GM12878 (cell line): ENCODE data around the gene CIDEC. TPM values are rescaled to one million over a fixed set of nuclear protein-coding genes. Genes with fewer than 3 reads are reported as not detected.
A peak's percentile ranks its signal among the peaks of the same experiment; 100 is the strongest.

Experiments used
- BCLAF1 ChIP-seq: fragments of 450-650 bp; IDR thresholded peaks from 2 replicates; pipeline ENCODE4 v1.6.1; 2017; ENCODE audit warnings: antibody characterized with exemption, mild to moderate bottlenecking, moderate library complexity
- BHLHE40 ChIP-seq, 2 experiments: fragments of 450-650 bp in 1 of 2; IDR thresholded peaks; 2 replicates each; pipeline ENCODE4 v1.6.1; 2011 to 2017; ENCODE audit warnings: low read depth in 2 of 2, borderline replicate concordance in 1 of 2, improper control_type of control experiment in 1 of 2, low read length in 1 of 2, mild to moderate bottlenecking in 1 of 2
- CEBPB ChIP-seq, 2 experiments: fragments of 150-350 bp in 1 of 2; IDR thresholded peaks; 2 replicates each; pipeline ENCODE4 v1.6.1; 2012 to 2014; ENCODE audit warnings: low read depth in 2 of 2, low read length in 2 of 2, borderline replicate concordance in 1 of 2, inconsistent platforms in 1 of 2
- CREB1 ChIP-seq: IDR thresholded peaks from 2 replicates; pipeline ENCODE4 v1.6.1; 2012; ENCODE audit warnings: low read depth, mild to moderate bottlenecking, inconsistent platforms
- HDAC6 ChIP-seq: fragments of 200-600 bp; sonication (generic); IDR thresholded peaks from one replicate; pipeline ENCODE4 v1.8.0; 2017; ENCODE audit warnings: antibody characterized with exemption; ENCODE audit not compliant: unreplicated experiment
- IKZF2 ChIP-seq, 2 experiments: fragments of 450-650 bp; IDR thresholded peaks; 2 replicates each; pipeline ENCODE4 v1.6.1; 2017; ENCODE audit warnings: mild to moderate bottlenecking in 2 of 2, moderate library complexity in 2 of 2
- RAD51 ChIP-seq: fragments of 450-650 bp; IDR thresholded peaks from 2 replicates; pipeline ENCODE4 v1.6.1; 2016; ENCODE audit warnings: moderate library complexity, mild to moderate bottlenecking, inconsistent platforms
- RFX5 ChIP-seq: IDR thresholded peaks from 2 replicates; pipeline ENCODE4 v1.6.1; 2011; ENCODE audit warnings: low read depth, low read length, improper control_type of control experiment
- SMAD1 ChIP-seq: fragments of 450-650 bp; IDR thresholded peaks from 2 replicates; pipeline ENCODE4 v1.6.1; 2018; ENCODE audit warnings: mild to moderate bottlenecking, low read depth; ENCODE audit not compliant: partially characterized antibody
- SMC3 ChIP-seq: IDR thresholded peaks from 2 replicates; pipeline ENCODE4 v1.6.1; 2011; ENCODE audit warnings: low read length, improper control_type of control experiment, borderline replicate concordance
- SREBF1 ChIP-seq: IDR thresholded peaks from 2 replicates; pipeline ENCODE4 v1.6.1; 2012; ENCODE audit warnings: mild to moderate bottlenecking, low read length
- YY1 ChIP-seq: IDR thresholded peaks from 2 replicates; pipeline ENCODE4 v1.6.1; 2011; ENCODE audit warnings: low read depth, mild to moderate bottlenecking, low read length
- ZNF217 ChIP-seq: fragments of 450-650 bp; IDR thresholded peaks from 2 replicates; pipeline ENCODE4 v1.6.1; 2017; ENCODE audit warnings: antibody characterized with exemption, mild to moderate bottlenecking
- ZNF24 ChIP-seq: fragments of 450-650 bp; IDR thresholded peaks from 2 replicates; pipeline ENCODE4 v1.6.1; 2017; ENCODE audit warnings: antibody characterized with exemption, mild to moderate bottlenecking
- polyA plus RNA-seq, 11 experiments: library from polyadenylated mRNA; depleted of rRNA in 4 of 11; unstranded in 6 of 11; stranded (reverse) in 5 of 11; fragments of >200 nt; fragmentation: Nextera tagmentation in 4 of 11; fragmentation: Illumina TruSeq in 1 of 11; extraction: Ambion mirVana in 4 of 11; extraction: Trizol in 1 of 11; gene quantifications; 1 replicate in 1 of 11; 2 replicates in 10 of 11; pipeline versions ENCODE4 v1.2.1 to v1.2.3, GENCODE V29; 2011 to 2016; ENCODE audit warnings: inconsistent platforms in 2 of 11, missing spikeins in 2 of 11, low read depth in 1 of 11
- total RNA-seq, 4 experiments: library from RNA; depleted of rRNA in 3 of 4; stranded (reverse); fragments of >200 nt in 3 of 4; fragmentation: Illumina TruSeq in 1 of 4; extraction: Trizol in 1 of 4; gene quantifications; 2 replicates each; pipeline versions ENCODE4 v1.2.1 to v1.2.3, GENCODE V29; 2013 to 2021
- TF ChIP-seq, protein P1 (sequence below): fragments of 450-650 bp; IDR thresholded peaks from 2 replicates; pipeline ENCODE4 v1.6.1; 2016; ENCODE audit warnings: mild to moderate bottlenecking
- TF ChIP-seq, protein P2 (sequence below): fragments of 450-650 bp; IDR thresholded peaks from 2 replicates; pipeline ENCODE4 v1.6.1; 2017; ENCODE audit warnings: mild to moderate bottlenecking, moderate library complexity
- TF ChIP-seq, protein P3 (sequence below): fragments of 450-650 bp; IDR thresholded peaks from 2 replicates; pipeline ENCODE4 v1.6.1; 2017; ENCODE audit warnings: mild to moderate bottlenecking, moderate library complexity

CIDEC gene
- total and polyA plus RNA-seq, 10 of the 15 experiments (the other 5 are each of a cell fraction or from before 2014, with no cell fraction given): 0.10 to 0.49 TPM; not detected in 8

DNA sequence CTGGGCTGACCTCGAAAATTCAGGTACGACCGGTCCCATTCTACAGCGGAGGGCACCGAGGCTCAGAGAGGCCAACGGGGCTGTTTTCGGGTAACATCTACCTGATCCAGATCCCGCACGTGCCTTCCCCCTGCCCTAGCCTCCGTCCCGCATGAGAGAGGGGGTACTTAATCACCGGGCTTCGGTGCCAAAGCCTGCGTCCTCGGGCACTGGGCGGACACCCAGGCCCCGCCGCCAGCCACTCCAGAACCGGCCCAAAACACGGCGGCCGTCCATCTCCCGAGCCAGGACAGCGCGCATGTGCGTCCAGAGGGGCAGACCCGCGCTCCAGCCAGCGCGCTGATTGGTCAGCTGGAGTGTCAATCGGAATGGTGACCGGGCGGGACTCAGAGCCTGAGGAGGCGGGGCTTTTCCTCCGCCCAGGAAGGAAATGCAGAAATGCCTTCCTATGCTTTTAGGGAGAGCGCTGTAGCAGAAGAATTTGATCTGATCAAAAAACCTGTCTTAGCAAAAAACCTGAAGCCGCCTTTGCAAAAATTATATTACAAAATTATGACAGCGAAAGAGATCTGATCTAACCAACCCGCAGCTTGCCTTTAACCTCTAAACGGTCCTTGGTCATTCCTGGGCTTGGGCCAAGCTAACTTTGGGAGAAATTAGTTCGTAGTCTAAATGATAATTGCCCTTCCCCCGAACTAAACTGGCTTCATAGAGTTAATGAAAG, 36.2 kb downstream of the CIDEC start, which contains the start of gene RPUSD3 (continued):
- TF ChIP-seq BCLAF1 (no peak), SMAD1 (no peak), RAD51 (no peak), SMC3 (no peak), SREBF1 (no peak), HDAC6 (no peak), YY1 (peak; percentile 58; the same call in 1 of the 2 replicates), IKZF2 (IDR thresholded peaks at IDR 0.05) (0 out of 4 replicates have a peak, but pooled peaks have one; percentile 4 to 14), CREB1 (peak; percentile 47; the same call in 1 of the 2 replicates), ZNF24 (no peak), CEBPB (IDR thresholded peaks at IDR 0.05; ENCODE audit: borderline replicate concordance in 1 of 2, low read depth in 2 of 2, low read length in 2 of 2) (no peak), RFX5 (no peak), ZNF217 (no peak), BHLHE40 (IDR thresholded peaks at IDR 0.05; ENCODE audit: borderline replicate concordance in 1 of 2, low read depth in 2 of 2, low read length in 1 of 2) (peak; percentile 86 to 95; a peak in 3 of 4 replicates)
- TF ChIP-seq, protein P1, sequence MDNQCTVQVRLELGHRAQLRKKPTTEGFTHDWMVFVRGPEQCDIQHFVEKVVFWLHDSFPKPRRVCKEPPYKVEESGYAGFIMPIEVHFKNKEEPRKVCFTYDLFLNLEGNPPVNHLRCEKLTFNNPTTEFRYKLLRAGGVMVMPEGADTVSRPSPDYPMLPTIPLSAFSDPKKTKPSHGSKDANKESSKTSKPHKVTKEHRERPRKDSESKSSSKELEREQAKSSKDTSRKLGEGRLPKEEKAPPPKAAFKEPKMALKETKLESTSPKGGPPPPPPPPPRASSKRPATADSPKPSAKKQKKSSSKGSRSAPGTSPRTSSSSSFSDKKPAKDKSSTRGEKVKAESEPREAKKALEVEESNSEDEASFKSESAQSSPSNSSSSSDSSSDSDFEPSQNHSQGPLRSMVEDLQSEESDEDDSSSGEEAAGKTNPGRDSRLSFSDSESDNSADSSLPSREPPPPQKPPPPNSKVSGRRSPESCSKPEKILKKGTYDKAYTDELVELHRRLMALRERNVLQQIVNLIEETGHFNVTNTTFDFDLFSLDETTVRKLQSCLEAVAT: no peak
- TF ChIP-seq, protein P2, sequence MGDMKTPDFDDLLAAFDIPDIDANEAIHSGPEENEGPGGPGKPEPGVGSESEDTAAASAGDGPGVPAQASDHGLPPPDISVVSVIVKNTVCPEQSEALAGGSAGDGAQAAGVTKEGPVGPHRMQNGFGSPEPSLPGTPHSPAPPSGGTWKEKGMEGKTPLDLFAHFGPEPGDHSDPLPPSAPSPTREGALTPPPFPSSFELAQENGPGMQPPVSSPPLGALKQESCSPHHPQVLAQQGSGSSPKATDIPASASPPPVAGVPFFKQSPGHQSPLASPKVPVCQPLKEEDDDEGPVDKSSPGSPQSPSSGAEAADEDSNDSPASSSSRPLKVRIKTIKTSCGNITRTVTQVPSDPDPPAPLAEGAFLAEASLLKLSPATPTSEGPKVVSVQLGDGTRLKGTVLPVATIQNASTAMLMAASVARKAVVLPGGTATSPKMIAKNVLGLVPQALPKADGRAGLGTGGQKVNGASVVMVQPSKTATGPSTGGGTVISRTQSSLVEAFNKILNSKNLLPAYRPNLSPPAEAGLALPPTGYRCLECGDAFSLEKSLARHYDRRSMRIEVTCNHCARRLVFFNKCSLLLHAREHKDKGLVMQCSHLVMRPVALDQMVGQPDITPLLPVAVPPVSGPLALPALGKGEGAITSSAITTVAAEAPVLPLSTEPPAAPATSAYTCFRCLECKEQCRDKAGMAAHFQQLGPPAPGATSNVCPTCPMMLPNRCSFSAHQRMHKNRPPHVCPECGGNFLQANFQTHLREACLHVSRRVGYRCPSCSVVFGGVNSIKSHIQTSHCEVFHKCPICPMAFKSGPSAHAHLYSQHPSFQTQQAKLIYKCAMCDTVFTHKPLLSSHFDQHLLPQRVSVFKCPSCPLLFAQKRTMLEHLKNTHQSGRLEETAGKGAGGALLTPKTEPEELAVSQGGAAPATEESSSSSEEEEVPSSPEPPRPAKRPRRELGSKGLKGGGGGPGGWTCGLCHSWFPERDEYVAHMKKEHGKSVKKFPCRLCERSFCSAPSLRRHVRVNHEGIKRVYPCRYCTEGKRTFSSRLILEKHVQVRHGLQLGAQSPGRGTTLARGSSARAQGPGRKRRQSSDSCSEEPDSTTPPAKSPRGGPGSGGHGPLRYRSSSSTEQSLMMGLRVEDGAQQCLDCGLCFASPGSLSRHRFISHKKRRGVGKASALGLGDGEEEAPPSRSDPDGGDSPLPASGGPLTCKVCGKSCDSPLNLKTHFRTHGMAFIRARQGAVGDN: no peak
- TF ChIP-seq, protein P3, sequence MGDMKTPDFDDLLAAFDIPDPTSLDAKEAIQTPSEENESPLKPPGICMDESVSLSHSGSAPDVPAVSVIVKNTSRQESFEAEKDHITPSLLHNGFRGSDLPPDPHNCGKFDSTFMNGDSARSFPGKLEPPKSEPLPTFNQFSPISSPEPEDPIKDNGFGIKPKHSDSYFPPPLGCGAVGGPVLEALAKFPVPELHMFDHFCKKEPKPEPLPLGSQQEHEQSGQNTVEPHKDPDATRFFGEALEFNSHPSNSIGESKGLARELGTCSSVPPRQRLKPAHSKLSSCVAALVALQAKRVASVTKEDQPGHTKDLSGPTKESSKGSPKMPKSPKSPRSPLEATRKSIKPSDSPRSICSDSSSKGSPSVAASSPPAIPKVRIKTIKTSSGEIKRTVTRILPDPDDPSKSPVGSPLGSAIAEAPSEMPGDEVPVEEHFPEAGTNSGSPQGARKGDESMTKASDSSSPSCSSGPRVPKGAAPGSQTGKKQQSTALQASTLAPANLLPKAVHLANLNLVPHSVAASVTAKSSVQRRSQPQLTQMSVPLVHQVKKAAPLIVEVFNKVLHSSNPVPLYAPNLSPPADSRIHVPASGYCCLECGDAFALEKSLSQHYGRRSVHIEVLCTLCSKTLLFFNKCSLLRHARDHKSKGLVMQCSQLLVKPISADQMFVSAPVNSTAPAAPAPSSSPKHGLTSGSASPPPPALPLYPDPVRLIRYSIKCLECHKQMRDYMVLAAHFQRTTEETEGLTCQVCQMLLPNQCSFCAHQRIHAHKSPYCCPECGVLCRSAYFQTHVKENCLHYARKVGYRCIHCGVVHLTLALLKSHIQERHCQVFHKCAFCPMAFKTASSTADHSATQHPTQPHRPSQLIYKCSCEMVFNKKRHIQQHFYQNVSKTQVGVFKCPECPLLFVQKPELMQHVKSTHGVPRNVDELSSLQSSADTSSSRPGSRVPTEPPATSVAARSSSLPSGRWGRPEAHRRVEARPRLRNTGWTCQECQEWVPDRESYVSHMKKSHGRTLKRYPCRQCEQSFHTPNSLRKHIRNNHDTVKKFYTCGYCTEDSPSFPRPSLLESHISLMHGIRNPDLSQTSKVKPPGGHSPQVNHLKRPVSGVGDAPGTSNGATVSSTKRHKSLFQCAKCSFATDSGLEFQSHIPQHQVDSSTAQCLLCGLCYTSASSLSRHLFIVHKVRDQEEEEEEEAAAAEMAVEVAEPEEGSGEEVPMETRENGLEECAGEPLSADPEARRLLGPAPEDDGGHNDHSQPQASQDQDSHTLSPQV: no peak
